KBM-7 (cell line): Measurements from ENCODE around the gene CRCP.
"Not testable (repeated sequence)": the region's sequence is repeated elsewhere in the genome, so short reads cannot be mapped to it uniquely, and the experiment has no call there.

Source experiments
- DNase-seq: peaks from one replicate; pipeline ENCODE4 v3.0.0-alpha.2; 2015
- in situ Hi-C: fragments of 300-500 bp; cut with MboI; formaldehyde crosslinking; loops from 2 replicates; pipeline ENCODE4 v1.14.3; 2020; ENCODE audit warnings: low sequenced_read_pairs, low pct_unique_long_range_greater_than_20kb, mixed read lengths

Gene CRCP

DNA sequence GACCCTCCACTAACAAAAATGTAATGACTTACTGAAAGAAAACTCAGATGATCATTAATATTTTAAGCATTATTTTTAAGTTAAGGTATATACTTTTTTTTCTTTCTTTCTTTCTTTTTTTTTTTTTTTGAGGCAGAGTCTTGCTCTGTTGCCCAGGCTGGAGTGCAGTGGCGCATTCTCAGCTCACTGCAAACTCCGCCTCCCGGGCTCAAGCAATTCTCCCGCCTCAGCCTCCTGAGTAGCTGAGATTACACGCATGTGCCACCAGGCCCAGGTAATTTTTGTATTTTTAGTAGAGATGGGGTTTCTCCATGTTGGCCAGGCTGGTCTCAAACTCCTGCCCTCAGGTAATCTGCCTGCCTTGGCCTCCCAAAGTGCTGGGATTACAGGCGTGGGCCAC lies 12.5 kb upstream of the CRCP start:
- DNase-seq, in situ Hi-C loops: not testable (repeated sequence)

DNA sequence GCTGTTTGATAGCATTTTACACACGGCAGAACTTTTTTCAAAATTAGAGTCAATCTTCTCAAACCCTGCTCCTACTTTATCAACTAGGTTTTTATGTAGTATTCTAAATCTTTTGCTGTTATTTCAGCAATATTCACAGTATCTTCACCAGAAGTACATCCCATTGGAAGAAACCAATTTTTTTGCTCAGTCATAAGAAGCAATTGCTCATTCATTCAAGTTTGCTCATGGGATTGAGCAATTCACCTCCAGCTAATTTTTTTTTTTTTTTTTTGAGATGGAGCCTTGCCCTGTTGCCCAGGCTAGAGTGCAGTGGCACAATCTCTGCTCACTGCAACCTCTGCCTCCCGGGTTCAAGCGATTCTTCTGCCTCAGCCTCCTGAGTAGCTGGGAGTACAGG lies 10.7 kb upstream of the CRCP start:
- DNase-seq, in situ Hi-C loops: not testable (repeated sequence)

DNA sequence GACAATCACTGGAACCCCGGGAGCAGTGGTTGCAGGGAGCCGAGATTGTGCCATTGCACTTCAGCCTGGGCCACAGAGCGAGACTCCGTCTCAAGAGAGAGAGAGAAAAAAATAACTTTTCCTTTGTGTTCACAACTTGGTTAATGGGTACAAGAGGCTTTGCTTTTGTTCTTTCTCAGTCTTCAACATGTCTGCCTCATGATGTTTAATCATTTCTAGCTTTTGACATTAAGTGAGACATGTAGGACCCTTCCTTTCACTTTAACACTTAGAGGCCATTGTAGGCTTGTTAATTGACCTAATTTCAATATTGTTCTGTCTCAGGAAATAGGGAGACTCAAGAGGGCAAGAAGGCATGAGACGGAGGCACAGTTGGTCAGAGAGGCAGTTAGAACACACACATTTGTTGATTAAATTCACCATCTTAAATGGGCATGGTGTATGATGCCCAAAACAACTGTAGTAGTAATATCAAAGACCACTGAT lies 9.3 kb upstream of the CRCP start:
- no peak for DNase-seq
- in situ Hi-C loops = no loop called here

DNA sequence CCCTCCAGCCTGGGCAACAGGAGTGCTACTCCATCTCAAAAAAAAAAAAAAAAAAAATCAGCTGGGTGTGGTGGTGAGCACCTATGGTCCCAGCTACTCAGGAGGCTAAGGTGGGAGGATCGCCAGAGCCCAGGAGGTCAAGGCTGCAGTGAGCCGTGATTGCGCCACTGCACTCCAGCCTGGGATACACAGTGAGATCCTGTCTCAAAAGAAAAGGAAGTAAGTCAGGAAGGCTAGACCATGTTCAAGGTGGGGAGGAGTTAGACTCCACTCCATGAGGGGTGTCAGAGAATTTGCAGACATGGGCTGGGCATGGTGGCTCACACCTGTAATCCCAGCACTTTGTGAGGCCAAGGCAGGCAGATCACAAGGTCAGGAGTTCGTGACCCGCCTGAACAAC lies 6.2 kb upstream of the CRCP start:
- in situ Hi-C loops, DNase-seq: not testable (repeated sequence)

DNA sequence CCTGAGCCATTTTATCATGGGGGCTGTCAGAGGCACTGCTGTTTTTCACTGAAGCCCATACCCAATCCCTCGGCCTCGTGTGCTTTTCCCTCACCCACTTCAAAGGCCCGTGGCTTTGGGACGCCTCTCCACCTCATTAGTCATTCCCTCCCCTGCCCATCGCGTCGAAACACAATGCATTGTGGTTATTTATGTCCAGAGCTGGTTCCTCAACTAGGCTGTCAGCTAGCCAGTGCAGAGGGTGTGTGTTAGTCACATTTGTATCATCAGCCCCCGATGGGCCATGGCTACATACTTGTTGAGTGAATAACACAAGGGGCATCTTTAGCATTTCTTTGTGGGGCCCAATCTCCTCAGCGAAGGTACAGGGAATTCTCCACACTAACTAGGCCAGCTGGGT lies 3.8 kb upstream of the CRCP start:
- in situ Hi-C loops = no loop called here
- DNase-seq = no peak

DNA sequence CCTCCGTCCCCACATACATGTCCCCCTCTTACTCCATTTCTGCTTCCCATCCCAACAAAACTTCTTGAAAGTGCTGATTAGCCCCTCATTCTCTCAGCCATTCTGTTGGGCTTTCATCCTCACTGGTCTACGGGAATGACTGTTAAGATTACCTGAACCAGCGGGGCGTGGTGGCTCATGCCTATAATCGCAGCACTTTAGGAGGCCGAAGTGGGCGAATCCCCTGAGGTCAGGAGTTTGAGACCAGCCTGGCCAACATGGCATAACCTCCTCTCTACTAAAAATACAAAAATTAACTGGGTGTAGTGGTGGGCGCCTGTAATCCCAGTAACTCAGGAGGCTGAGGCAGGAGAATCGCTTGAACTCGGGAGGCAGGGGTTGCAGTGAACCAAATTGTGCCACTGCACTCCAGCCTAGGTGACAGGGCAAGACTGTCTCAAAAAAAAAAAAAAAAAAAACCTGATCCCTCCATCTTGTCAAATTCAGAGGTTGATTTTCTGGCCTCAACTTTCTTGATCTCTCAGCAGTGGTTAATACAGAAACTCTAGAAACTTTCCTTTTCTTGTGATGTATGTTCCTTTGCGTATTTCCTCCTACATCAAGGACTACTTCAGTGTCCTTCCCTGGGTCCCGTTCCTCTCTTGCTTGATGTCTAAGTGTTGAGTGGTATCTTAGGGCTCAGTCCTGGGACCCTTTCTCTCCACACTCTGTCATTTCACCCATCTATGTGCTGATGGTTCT lies 2.2 kb downstream of the CRCP start:
- in situ Hi-C loops = not testable (repeated sequence)

DNA sequence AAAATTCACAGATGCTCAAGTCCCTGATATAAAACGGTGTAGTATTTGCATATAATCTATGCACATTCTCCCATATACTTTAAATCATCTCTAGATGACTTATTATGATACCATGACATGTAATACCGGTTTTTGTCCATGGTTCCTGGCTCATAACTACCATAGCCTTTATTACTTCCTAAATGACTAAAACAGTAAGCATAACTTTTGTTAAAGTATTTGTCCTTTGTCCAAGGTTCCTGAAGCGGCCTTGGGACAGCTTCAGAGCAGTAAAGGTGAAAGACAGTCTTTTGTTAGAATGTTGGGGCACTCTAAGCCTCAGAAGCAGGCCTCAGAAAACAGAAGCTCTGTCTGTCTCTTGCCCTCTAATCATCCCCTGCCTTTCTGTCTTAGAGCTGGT lies 4.0 kb downstream of the CRCP start:
- no peak for DNase-seq

More for the DNA sequence above, 2.2 kb downstream of the CRCP start:
- DNase-seq = not testable (repeated sequence)

DNA sequence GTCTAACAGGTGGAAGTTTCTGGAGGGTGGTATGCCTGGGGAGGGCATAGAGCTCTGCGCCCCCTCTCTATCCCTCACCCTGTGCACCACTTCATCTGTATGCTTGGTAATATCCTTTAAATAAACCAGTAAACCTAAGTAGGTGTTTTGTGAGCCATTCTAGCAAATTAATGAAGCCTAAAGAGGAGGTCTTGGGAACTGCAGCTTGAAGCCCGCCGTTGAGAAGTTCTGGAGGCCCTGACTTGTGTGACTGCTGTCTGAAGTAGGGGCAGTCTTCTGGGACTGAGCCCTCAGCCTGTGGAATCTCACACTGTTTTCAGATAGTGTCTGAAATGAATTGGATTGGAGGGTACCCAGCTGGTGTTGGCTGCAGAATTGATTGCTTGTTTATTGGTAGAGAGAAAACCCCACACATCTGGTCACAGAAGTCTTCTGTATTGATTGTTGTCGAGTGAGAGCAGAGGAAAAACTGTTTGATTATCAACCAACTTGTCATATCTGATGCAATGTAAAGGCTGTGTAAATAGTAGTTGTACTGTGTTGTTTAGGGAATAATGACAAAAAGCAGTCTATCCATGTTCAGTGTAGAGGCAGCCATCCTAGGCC lies 4.7 kb downstream of the CRCP start:
- no peak for DNase-seq
- in situ Hi-C loops = no loop called here

More for the DNA sequence above, 4.0 kb downstream of the CRCP start:
- in situ Hi-C loops = no loop called here

DNA sequence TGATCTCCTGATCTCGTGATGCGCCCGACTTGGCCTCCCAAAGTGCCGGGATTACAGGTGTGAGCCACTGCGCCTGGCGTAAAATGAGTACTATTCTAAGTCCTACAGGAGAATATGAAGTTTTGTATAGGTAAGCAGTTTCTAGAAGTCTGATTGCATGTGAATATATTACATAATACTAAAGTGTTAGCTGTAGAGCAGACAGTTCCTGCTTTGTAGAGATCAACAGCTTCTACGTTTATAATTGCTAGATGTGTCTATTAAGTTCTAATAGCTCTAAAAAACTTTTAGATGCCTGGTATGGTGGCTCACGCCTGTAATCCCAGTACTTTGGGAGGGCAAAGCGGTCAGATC lies 8.5 kb downstream of the CRCP start:
- no peak for DNase-seq
- in situ Hi-C loops = no loop called here

DNA sequence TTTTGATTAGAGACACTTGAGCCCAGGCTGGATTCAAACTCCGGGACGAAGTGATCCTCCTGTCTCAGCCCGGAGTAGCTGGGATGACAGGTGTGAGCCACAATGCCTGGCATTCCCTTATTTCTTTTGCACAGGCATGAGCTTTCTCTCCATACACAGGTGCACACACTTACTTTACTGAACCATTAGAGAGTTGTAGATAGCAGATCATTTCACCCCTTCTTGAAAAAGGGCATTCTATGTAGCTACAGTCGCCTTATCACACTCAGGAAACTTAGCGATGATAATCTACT lies 9.9 kb downstream of the CRCP start:
- DNase-seq, in situ Hi-C loops: not testable (repeated sequence)

DNA sequence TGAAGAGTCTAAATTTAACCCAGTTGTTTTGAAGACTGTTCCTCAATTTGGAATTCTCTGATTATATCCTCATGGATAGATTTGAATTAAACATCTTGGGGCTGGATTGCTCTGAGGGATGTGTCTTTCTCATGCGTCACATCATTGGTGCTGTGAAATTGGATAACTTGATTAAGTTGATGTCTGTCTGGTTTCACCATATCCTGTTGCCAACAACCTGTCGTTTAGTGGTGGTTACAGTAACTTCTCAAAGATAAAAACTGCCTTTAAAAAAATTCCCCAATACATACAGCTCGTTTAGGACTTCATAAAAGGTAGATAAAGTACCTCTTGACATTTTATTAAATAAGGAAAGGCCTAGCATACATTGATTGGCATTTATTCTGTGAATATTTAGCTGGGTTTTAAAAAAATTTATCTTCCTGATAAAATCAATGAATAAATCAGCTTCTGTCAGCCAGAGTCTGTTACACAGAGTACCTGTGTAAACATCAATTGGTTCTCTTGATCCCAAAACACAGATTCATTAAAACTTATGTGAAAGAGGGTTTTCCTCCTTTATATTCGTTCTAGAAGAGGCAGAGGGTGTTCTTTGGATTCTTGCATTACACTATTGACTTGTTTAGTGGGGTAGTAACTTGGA lies 10.5 kb downstream of the CRCP start:
- in situ Hi-C loops = no loop called here
- DNase-seq = no peak

DNA sequence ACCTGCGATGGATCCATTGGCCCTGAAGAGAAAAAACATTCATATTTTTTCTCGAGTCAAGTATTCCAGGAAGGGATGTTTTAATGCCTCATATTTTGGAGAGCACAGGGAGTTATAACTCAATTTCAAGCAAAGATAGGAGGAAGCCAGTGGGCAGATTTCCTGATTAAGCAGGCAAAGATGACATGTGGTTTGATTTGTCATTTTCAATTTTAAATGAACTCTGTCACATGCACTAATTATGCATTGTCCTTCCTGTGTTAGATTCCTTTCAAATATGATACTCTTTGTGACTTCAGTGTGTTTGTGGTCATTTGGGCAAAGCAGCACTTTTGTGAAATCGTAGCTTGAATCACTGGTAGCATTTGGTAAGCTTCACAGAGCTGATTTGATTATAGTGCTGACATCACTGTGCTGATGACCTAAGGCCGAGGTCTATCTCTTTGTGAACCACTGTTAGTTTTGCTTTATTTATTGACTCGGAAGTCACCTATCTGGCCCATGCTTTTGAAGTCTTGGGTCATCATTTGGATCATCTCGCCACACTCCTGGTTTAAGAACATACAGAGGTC lies 11.2 kb downstream of the CRCP start:
- in situ Hi-C loops, DNase-seq: not testable (repeated sequence)

DNA sequence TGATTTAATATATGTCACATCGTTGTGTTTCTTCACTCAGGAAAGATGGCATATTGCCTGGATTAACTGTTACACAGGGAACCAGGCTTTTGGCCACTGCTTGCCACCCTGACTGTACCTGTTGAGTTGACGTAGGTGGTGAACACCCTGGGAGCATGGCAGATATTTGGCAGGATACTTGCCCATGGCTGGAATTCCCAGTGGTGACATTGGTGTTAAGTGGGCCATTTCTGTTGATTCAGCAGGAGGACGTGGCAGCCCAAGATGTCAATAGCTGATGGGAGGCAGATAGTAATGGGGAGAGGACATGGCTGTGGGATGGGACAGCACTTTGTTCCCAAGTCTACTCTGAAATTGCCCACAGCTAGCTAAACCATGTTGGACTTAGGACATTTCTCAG lies 12.5 kb downstream of the CRCP start:
- in situ Hi-C loops, DNase-seq: not testable (repeated sequence)

DNA sequence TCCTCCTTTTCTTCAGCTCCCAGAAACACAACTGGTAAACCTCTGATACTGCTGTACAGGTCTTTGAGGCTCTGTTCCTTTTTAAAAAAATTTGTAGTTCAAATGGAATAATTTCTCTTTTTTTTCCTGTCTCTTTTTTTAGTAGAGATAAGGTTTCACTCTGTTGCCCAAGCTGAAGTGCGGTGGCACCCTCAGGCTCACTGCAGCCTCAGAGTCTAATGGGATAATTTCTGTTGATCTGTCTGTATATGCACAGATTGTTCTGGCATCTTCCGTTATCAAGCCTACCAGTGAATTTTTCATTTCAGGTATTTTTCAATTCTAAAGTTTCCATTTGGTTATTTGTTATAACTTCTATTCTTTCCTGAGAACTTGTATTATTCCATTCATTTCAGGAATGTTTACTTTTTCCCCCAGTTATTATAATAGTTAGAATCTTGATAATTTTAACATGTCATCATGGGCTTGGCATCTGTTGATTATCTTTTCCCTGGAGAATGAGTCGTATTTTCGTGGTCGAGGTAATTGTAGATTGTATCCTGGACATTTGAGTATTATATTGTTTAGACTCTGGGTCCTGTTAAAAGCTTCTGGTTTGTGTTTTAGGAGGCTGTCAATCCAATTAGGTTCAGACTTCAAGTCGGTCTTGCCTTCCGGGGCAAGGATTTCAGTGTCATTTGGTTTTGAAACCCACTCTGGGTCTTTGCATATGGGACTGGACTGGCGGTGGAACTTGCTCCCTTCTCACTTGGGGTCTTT lies 24.5 kb downstream of the CRCP start:
- in situ Hi-C loops = no loop called here
- no peak for DNase-seq

DNA sequence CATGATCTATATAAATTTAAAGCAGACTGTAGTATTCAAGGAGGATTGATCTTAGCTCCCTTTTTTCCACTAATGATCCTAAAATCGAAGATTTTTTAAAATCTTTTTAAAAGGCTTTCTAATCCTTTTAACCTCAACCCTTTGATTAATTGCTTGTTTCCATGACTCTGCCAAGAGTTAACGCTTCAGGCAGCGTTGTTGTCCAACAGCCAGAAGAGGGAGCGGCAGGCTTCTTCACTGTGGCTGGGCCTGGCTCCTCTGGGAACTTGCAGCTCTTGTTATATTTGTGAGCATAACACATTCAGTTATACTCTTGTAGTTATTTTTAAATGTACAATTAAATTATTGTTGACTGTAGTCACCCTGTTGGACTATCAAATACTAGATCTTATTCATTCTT lies 26.3 kb downstream of the CRCP start:
- in situ Hi-C loops = no loop called here
- DNase-seq = peak; percentile 35

DNA sequence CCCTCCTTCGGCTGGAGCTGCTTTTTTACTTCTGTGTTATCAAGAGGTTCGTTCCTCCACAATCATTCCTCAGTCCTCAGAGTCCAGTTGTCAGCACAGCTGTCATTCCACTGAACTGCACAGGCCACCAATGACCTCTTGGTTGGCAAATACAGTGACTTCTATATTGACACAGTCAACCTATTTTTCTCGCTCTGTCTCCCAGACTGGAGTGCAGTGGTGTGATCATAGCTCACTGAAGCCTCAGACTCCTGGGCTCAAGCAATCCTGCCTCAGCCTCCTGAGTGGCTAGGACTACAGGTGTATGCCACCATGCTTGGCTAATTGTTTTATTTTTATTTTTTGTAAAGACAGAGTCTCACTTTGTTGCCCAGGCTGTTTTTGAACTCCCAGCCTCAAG lies 27.7 kb downstream of the CRCP start:
- in situ Hi-C loops = no loop called here
- DNase-seq = no peak

DNA sequence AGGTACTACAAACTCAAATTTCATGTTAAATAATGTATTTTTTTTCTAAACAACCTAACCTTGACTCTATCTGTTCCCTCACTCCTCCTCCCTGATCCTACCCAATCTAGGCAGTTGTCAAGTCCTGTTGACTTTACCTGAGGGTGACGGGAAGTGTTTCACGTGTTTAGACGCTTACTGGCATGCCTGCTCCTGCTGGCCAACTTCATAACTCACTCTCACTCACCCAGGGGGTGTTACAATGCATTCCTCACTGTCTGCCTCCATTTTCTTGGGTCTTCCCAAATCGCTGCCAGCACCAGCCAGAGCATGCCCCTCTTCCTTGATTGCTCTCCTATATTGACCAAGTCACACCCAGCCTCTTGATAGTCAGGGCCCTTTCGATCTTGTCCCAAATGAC lies 28.3 kb downstream of the CRCP start:
- DNase-seq = no peak
- in situ Hi-C loops = no loop called here

DNA sequence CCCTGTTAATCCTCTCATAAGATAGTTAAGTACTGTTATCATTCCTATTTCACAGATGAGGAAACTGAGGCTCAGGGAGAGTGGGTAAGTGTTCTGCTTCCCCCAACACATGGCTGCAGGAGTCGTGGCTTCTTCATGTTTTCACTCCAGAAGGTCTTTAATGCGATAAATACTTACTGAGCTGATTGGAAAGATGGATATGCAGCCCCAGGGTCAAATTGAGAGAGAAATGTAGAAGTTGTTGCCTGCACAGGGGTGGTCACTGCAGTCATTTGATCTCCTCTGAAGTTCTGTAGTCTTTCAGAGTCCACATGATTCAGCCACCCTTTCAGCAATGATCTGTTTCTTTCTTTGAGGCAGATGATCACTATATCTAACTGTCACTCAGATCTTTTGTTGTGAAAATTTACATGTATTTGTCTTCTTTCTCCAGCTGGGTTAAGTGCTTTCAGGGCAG lies 29.3 kb downstream of the CRCP start:
- in situ Hi-C loops = no loop called here
- no peak for DNase-seq

DNA sequence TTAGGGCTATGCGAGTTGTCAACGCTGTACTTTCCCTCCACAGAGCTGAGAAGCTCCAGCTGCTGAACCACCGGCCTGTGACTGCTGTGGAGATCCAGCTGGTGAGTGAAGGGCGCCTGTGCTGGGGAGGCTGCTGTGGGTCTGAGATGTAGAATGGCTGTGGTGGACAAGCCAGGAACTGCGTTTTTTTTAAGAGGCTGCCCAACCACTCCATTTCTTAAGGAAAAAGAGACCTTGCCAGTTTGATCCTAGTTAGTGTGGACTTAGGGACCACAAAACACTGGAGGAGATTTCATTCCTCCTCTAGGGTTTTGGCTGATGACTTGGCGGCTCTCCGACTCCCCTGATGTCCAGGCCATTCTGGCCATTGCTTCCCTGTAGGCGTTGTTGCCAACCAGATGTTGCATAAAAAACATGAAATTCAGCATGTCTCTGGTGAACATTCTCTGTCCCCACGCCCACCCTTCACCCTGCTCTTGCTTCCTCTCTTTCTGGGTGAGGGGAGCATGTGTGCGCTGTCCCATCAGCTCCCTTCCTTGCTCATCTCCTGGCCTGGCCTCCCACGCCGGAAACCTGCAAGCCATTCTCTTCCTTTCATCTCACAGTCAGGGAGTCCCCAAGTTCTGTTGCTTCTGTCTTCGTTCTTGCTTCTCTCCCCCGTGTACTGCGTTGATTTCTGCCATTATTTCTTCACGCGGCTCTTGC lies 30.9 kb downstream of the CRCP start:
- DNase-seq = no peak
- in situ Hi-C loops = no loop called here
